SK-N-SH (cell line): Measurements from ENCODE around the gene PRKCB. TPM values are rescaled to one million over a fixed set of nuclear protein-coding genes. Genes with fewer than 3 reads are reported as not detected.

ENCODE experiments used
- CTCF ChIA-PET: fragments of 300-600, 350-600 bp; formaldehyde crosslinking; extraction: SDS; loops from one replicate; lab custom pipeline; 2021; lab: Yijun Ruan, JAX
- POLR2A ChIA-PET: fragments of 350-600 bp; sonication (Branson Sonifier 250); formaldehyde crosslinking; extraction: SDS; loops from one replicate; lab custom pipeline; 2020; ENCODE audit warnings: antibody characterized with exemption, inconsistent platforms; lab: Yijun Ruan, JAX
- DNase-seq: peaks from one replicate; pipeline ENCODE4 v3.0.0; 2012
- H2AFZ ChIP-seq: fragments of 200-600 bp; sonication (generic); 2 replicates; pipeline ENCODE4 v1.8.1; 2016; ENCODE audit warnings: antibody characterized with exemption, mild to moderate bottlenecking, low read depth
- H3F3A ChIP-seq: fragments of 200-600 bp; sonication (generic); replicated peaks from 2 replicates; pipeline ENCODE3; 2016; ENCODE audit warnings: antibody characterized with exemption, mild to moderate bottlenecking; ENCODE audit not compliant: insufficient read depth
- H3K27ac ChIP-seq, 2 experiments: fragments of 200-500 bp in 1 of 2; fragments of 200-600 bp in 1 of 2; sonication (Bioruptor generic) in 1 of 2; sonication (generic), shearing (Covaris generic) in 1 of 2; 2 replicates each; pipeline versions ENCODE4 v1.5.1 to v1.6.1; 2014 to 2016; ENCODE audit warnings: low read depth in 2 of 2, inconsistent platforms in 1 of 2, low read length in 1 of 2, mild to moderate bottlenecking in 1 of 2, mixed read lengths in 1 of 2
- H3K27me3 ChIP-seq: fragments of 200-600 bp; sonication (generic), shearing (Covaris generic); 2 replicates; pipeline ENCODE4 v1.6.1; 2016; ENCODE audit warnings: mixed run types; ENCODE audit not compliant: insufficient read depth
- H3K36me3 ChIP-seq, 2 experiments: fragments of 200-500 bp in 1 of 2; fragments of 200-600 bp in 1 of 2; sonication (Bioruptor generic) in 1 of 2; sonication (generic) in 1 of 2; replicated peaks in 1 of 2; 2 replicates each; pipeline versions ENCODE3 to v1.5.1; 2014 to 2016; ENCODE audit warnings: low read length in 1 of 2, mild to moderate bottlenecking in 1 of 2; ENCODE audit not compliant: insufficient read depth in 2 of 2, control insufficient read depth in 1 of 2
- H3K4me1 ChIP-seq, 2 experiments: fragments of 200-500 bp in 1 of 2; fragments of 200-600 bp in 1 of 2; sonication (Bioruptor generic) in 1 of 2; sonication (generic), shearing (Covaris generic) in 1 of 2; 2 replicates each; pipeline versions ENCODE4 v1.5.1 to v1.6.1; 2014 to 2016; ENCODE audit warnings: low read depth in 1 of 2, low read length in 1 of 2, mixed run types in 1 of 2; ENCODE audit not compliant: insufficient read depth in 2 of 2, control insufficient read depth in 1 of 2
- H3K4me2 ChIP-seq: fragments of 200-600 bp; sonication (generic), shearing (Covaris generic); 2 replicates; pipeline ENCODE4 v1.6.1; 2017; ENCODE audit warnings: mixed run types
- H3K4me3 ChIP-seq, 2 experiments: fragments of 200-500 bp in 1 of 2; fragments of 200-600 bp in 1 of 2; sonication (Bioruptor generic) in 1 of 2; sonication (generic), shearing (Covaris generic) in 1 of 2; 2 replicates each; pipeline versions ENCODE4 v1.5.1 to v1.8.1; 2014 to 2016; ENCODE audit warnings: low read depth in 2 of 2, inconsistent platforms in 1 of 2, low read length in 1 of 2, mild to moderate bottlenecking in 1 of 2, mixed read lengths in 1 of 2, moderate library complexity in 1 of 2
- H3K79me2 ChIP-seq: fragments of 200-600 bp; sonication (generic); 2 replicates; pipeline ENCODE4 v1.8.1; 2017; ENCODE audit warnings: mild to moderate bottlenecking; ENCODE audit not compliant: insufficient read depth
- H3K9ac ChIP-seq: fragments of 200-600 bp; sonication (generic); 2 replicates; pipeline ENCODE4 v1.6.1; 2017; ENCODE audit warnings: mixed run types
- H3K9me2 ChIP-seq: fragments of 200-600 bp; sonication (generic); 2 replicates; pipeline ENCODE4 v1.6.1; 2017; ENCODE audit warnings: mixed run types
- H3K9me3 ChIP-seq: fragments of 200-600 bp; sonication (generic); 2 replicates; pipeline ENCODE4 v1.6.1; 2017; ENCODE audit warnings: mixed run types, mild to moderate bottlenecking, moderate library complexity
- H4K20me1 ChIP-seq: fragments of 200-600 bp; sonication (generic); 2 replicates; pipeline ENCODE4 v1.6.1; 2017; ENCODE audit warnings: mild to moderate bottlenecking, mixed run types; ENCODE audit not compliant: insufficient read depth
- EP300 ChIP-seq, 2 experiments: IDR thresholded peaks; 2 replicates each; pipeline versions ENCODE4 v1.4.0 to v1.6.1; 2012; ENCODE audit warnings: borderline replicate concordance in 1 of 2, low read depth in 1 of 2, low read length in 1 of 2
- FOXM1 ChIP-seq: IDR thresholded peaks from 2 replicates; pipeline ENCODE4 v1.4.0; 2012; ENCODE audit warnings: low read depth, mild to moderate bottlenecking
- PBX3 ChIP-seq: IDR thresholded peaks from 2 replicates; pipeline ENCODE4; 2012
- TEAD4 ChIP-seq: IDR thresholded peaks from 2 replicates; pipeline ENCODE4 v1.4.0; 2012; ENCODE audit warnings: mild to moderate bottlenecking, borderline replicate concordance; ENCODE audit not compliant: insufficient read depth
- WGBS: methylation state at CpG from one replicate; pipeline ENCODE4 v1.1.6; 2017; ENCODE audit warnings: low lambda C conversion rate; 5-methylcytosine and 5-hydroxymethylcytosine counted together
- polyA plus RNA-seq, 3 experiments: library from polyadenylated mRNA; depleted of rRNA; stranded (reverse); fragments of >200 nt; gene quantifications; 2 replicates each; pipeline ENCODE4 v1.2.3, GENCODE V29; 2012
- TF ChIP-seq, protein P1 (sequence below): IDR thresholded peaks from 2 replicates; pipeline ENCODE4 v1.6.1; 2012; ENCODE audit warnings: mild to moderate bottlenecking, low read depth, low read length, moderate library complexity
- TF ChIP-seq, protein P2 (sequence below): fragments of 150-350 bp; IDR thresholded peaks from 2 replicates; pipeline ENCODE4 v1.6.1; 2016; ENCODE audit warnings: mild to moderate bottlenecking, low read depth, low read length

Gene PRKCB
- polyA plus RNA-seq, 1 of the 3 experiments (the other 2 are of a cell fraction) = 0.12 TPM

DNA sequence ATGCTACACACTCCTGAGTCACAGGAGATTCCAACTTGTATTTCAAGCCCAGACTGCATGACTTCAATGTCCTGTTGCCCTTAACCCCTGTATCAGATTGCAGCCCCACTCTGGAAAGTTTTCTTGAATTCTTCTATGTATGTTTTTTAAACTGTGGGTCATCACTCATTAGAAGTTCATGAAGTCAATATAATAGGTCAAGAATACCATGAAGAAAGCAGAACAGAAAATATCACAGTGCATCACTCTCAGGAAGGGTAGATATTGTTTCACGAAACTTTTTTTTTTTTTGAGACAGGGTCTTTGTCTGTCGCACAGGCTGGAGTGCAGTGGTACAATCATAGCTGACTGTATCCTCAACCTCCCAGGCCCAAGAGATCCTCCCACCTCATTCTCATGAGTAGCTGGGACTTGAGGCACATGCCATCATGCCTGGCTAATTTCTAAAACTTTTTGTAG is 20.5 kb downstream of the PRKCB start:
- 39% methylated on average over 2 of the region's 2 CpGs for WGBS
- POLR2A ChIA-PET = no interaction called here
- CTCF ChIA-PET = no interaction called here

More for the DNA sequence above, 20.5 kb downstream of the PRKCB start:
- DNase-seq = no peak
- Histone ChIP-seq H3K9me2 (no peaks in the 10 kb centered on the region), H3K79me2 (no peaks in the 10 kb centered on the region), H3K9ac (no peak overlapping the region), H2AFZ (no peak overlapping the region), H3K4me2 (no peak overlapping the region), H3K9me3 (no peaks in the 10 kb centered on the region), H3K4me3 (no peak overlapping the region), H3F3A (no peaks in the 10 kb centered on the region), H3K4me1 (peaks cover 0 to 8% of the 10 kb centered on the region in 2 experiments; a peak in 1 of 4 replicates), H3K27ac (no peak overlapping the region), H4K20me1 (no peaks in the 10 kb centered on the region), H3K36me3 (no peaks in the 10 kb centered on the region), H3K27me3 (no peaks in the 10 kb centered on the region)
- TF ChIP-seq TEAD4 (no peak), FOXM1 (no peak), PBX3 (no peak), EP300 (IDR thresholded peaks at IDR 0.05; ENCODE audit: borderline replicate concordance in 1 of 2, low read depth in 1 of 2, low read length in 1 of 2) (no peak)
- TF ChIP-seq, protein P1, sequence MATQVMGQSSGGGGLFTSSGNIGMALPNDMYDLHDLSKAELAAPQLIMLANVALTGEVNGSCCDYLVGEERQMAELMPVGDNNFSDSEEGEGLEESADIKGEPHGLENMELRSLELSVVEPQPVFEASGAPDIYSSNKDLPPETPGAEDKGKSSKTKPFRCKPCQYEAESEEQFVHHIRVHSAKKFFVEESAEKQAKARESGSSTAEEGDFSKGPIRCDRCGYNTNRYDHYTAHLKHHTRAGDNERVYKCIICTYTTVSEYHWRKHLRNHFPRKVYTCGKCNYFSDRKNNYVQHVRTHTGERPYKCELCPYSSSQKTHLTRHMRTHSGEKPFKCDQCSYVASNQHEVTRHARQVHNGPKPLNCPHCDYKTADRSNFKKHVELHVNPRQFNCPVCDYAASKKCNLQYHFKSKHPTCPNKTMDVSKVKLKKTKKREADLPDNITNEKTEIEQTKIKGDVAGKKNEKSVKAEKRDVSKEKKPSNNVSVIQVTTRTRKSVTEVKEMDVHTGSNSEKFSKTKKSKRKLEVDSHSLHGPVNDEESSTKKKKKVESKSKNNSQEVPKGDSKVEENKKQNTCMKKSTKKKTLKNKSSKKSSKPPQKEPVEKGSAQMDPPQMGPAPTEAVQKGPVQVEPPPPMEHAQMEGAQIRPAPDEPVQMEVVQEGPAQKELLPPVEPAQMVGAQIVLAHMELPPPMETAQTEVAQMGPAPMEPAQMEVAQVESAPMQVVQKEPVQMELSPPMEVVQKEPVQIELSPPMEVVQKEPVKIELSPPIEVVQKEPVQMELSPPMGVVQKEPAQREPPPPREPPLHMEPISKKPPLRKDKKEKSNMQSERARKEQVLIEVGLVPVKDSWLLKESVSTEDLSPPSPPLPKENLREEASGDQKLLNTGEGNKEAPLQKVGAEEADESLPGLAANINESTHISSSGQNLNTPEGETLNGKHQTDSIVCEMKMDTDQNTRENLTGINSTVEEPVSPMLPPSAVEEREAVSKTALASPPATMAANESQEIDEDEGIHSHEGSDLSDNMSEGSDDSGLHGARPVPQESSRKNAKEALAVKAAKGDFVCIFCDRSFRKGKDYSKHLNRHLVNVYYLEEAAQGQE = no peak
- TF ChIP-seq, protein P2, sequence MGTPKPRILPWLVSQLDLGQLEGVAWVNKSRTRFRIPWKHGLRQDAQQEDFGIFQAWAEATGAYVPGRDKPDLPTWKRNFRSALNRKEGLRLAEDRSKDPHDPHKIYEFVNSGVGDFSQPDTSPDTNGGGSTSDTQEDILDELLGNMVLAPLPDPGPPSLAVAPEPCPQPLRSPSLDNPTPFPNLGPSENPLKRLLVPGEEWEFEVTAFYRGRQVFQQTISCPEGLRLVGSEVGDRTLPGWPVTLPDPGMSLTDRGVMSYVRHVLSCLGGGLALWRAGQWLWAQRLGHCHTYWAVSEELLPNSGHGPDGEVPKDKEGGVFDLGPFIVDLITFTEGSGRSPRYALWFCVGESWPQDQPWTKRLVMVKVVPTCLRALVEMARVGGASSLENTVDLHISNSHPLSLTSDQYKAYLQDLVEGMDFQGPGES = no peak
